Smooth muscle cell of the umbilical artery (primary cell): ENCODE results near the gene HAT1. TPM values are rescaled to one million over a fixed set of nuclear protein-coding genes. Genes with fewer than 3 reads are reported as not detected.

Experiments used
- total RNA-seq: library from RNA; depleted of rRNA; stranded (reverse); fragments of >200 nt; gene quantifications from 2 replicates; pipeline ENCODE4 v1.2.3, GENCODE V29; 2014

The HAT1 gene
- total RNA-seq, result 28.8 and 43.5 TPM in 2 replicates

GRCh38 chr2:171922230-171923022, at the start of gene HAT1:
HAT1 (plus strand) TSS chr2:171922461; CDS start chr2:171922501, 40 bp downstream.

GRCh38 chr2:171893824-171894611, 28.2 kb upstream of the HAT1 start, which contains the start of gene SLC25A12:
SLC25A12 (minus strand) TSS chr2:171894244; CDS start chr2:171894214, 30 bp downstream.

GRCh38 chr2:171999604-172000469, 77.6 kb downstream of the HAT1 start, which contains the start of gene METAP1D:
METAP1D (plus strand) TSS chr2:171999953; CDS start chr2:171999970, 17 bp downstream.

Other genes with a start within 250 kb of the HAT1 start
- gene DYNC1I2, start 235.0 kb upstream of the HAT1 start, total RNA-seq, result 108 and 173 TPM in 2 replicates
- gene SLC25A12, start 28.2 kb upstream of the HAT1 start, total RNA-seq, result 28.6 and 28.8 TPM in 2 replicates
- gene METAP1D, start 77.5 kb downstream of the HAT1 start, total RNA-seq, result 5.3 and 7.2 TPM in 2 replicates
- 0.55 TPM in 1 of 2 replicates, not detected in the other for gene DLX1, start 163.0 kb downstream of the HAT1 start, total RNA-seq
- under 0.01 and 0.09 TPM in 2 replicates for gene DLX2, start 180.4 kb downstream of the HAT1 start, total RNA-seq